Measurements from ENCODE around the gene SLC9A9.

Gene SLC9A9

GRCh38 chr3:143228405-143228804 lies 619.9 kb downstream of the SLC9A9 start:
- DNase-seq (ENCODE audit: low read depth in 1 of 2, low spot score in 1 of 2) = no peak

GRCh38 chr3:143226678-143227291 lies 621.5 kb downstream of the SLC9A9 start:
- no peak for DNase-seq (ENCODE audit: low read depth in 1 of 2, low spot score in 1 of 2)

- no peak for DNase-seq (ENCODE audit: low read depth in 1 of 2, low spot score in 1 of 2)
These were observed 623.6 kb downstream of the SLC9A9 start for GRCh38 chr3:143224716-143225115.

GRCh38 chr3:143222981-143223380 lies 625.3 kb downstream of the SLC9A9 start:
- no peak for DNase-seq (ENCODE audit: low read depth in 1 of 2, low spot score in 1 of 2)

- DNase-seq (ENCODE audit: low read depth in 1 of 2, low spot score in 1 of 2) = no peak
These were observed 625.8 kb downstream of the SLC9A9 start for GRCh38 chr3:143222505-143222904.

GRCh38 chr3:143221446-143221845 lies 626.8 kb downstream of the SLC9A9 start:
- no peak for DNase-seq (ENCODE audit: low read depth in 1 of 2, low spot score in 1 of 2)

- DNase-seq (ENCODE audit: low read depth in 1 of 2, low spot score in 1 of 2) = no peak
These were observed 627.5 kb downstream of the SLC9A9 start for GRCh38 chr3:143220741-143221140.

- DNase-seq (ENCODE audit: low read depth in 1 of 2, low spot score in 1 of 2) = no peak
These were observed 630.0 kb downstream of the SLC9A9 start for GRCh38 chr3:143218166-143218835.

GRCh38 chr3:143217283-143217682 lies 631.0 kb downstream of the SLC9A9 start:
- no peak for DNase-seq (ENCODE audit: low read depth in 1 of 2, low spot score in 1 of 2)

- DNase-seq (ENCODE audit: low read depth in 1 of 2, low spot score in 1 of 2) = no peak
These were observed 631.5 kb downstream of the SLC9A9 start for GRCh38 chr3:143216709-143217182.
